SU-DHL-6 (cell line): ENCODE results near the gene TMEM60.

Experiments
- EZH2phosphoT487 ChIP-seq: fragments of 200-600 bp; sonication (generic), shearing (Covaris generic); conservative IDR thresholded peaks from 2 replicates; pipeline ENCODE4 v1.6.1; 2018; ENCODE audit warnings: mild to moderate bottlenecking, antibody characterized with exemption, low read length, moderate library complexity, mixed read lengths
- TF ChIP-seq, protein P1 (sequence below): fragments of 200-600 bp; sonication (generic); IDR thresholded peaks from one replicate; pipeline ENCODE4 v1.5.1; 2017; ENCODE audit warnings: antibody characterized with exemption, mild to moderate bottlenecking, low read length, moderate library complexity; ENCODE audit not compliant: insufficient read depth, poor library complexity, severe bottlenecking

DNA sequence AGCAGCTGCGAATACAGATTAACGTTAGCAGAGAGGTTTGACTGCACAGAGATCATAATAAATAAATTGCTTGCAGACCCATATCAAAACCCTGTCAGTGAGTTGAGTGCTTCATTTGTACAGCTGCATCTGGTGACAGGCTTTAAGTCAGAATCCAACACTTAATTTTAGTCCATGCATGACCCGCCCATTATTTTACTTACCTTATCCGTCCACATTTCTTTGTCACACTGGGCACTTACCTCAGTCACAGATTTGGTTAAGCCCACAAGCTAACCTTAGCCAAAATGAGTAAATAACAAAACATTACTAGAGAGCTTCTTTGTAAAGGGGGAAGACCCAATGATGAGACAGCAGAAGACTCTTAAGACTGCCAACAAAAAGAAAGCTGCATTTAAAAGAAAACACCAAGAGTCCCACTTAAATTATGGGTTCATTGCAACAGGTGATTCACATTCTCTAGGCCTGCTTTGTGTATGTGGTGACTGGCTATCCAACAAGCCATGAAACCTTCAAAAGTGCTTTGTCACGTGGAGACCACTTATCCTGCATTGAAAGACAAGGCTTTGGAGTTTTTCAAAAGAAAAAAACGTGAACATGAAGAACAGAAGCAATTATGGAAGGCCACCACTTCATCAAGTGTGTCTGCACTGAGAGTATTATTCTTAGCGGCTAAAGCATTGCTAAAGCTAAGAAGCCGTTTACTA, 32.6 kb upstream of the TMEM60 start:
- TF ChIP-seq, protein P1, sequence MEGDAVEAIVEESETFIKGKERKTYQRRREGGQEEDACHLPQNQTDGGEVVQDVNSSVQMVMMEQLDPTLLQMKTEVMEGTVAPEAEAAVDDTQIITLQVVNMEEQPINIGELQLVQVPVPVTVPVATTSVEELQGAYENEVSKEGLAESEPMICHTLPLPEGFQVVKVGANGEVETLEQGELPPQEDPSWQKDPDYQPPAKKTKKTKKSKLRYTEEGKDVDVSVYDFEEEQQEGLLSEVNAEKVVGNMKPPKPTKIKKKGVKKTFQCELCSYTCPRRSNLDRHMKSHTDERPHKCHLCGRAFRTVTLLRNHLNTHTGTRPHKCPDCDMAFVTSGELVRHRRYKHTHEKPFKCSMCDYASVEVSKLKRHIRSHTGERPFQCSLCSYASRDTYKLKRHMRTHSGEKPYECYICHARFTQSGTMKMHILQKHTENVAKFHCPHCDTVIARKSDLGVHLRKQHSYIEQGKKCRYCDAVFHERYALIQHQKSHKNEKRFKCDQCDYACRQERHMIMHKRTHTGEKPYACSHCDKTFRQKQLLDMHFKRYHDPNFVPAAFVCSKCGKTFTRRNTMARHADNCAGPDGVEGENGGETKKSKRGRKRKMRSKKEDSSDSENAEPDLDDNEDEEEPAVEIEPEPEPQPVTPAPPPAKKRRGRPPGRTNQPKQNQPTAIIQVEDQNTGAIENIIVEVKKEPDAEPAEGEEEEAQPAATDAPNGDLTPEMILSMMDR: no peak
- no peak for TF ChIP-seq EZH2phosphoT487
